HCT116 (cell line): ENCODE results near the gene GUCY2D. TPM values are rescaled to one million over a fixed set of nuclear protein-coding genes. Genes with fewer than 3 reads are reported as not detected.

ENCODE experiments used
- ATAC-seq: fragments of 200-7000 bp; cut with Tn5 transposase; 2 replicates; pipeline ENCODE4 v1.9.1; 2020; ENCODE audit warnings: mild to moderate bottlenecking, moderate library complexity
- BruUV-seq: library from RNA; stranded (reverse); fragments of 400-500 nt; replicated peaks from 2 replicates; lab custom pipeline; 2021; lab: Mats Ljungman, UMichigan
- CTCF ChIA-PET: fragments of 300-600 bp; sonication (Branson Sonifier 250); formaldehyde crosslinking; loops from one replicate; lab custom pipeline; 2021; ENCODE audit warnings: antibody characterized with exemption; lab: Charles Lee
- POLR2A ChIA-PET: fragments of 300-600, 350-600 bp; sonication (Branson Sonifier 250); formaldehyde crosslinking; loops from one replicate; lab custom pipeline; 2021; ENCODE audit warnings: antibody characterized with exemption; lab: Charles Lee
- RAD21 ChIA-PET, 2 experiments: fragments of 300-600 bp; sonication (Branson Sonifier 250); formaldehyde crosslinking; loops; one replicate each; lab custom pipeline; 2023; ENCODE audit warnings: low total read pairs in 2 of 2; ENCODE audit not compliant: uncharacterized antibody in 2 of 2, unreplicated experiment in 2 of 2, low non-redundant PET in 1 of 2; lab: Charles Lee
- DNase-seq: peaks from one replicate; pipeline ENCODE4 v3.0.0-alpha.2; 2010; ENCODE audit warnings: low read depth, low spot score
- H2AFZ ChIP-seq: fragments of 200-600 bp; shearing (Covaris generic), sonication (generic); 2 replicates; pipeline ENCODE4 v1.6.1; 2017; ENCODE audit warnings: low read depth, mixed run types, mixed read lengths, antibody characterized with exemption, low read length; ENCODE audit not compliant: poor library complexity, severe bottlenecking
- H3K27ac ChIP-seq: 2 replicates; pipeline ENCODE4 v1.5.1; 2012; ENCODE audit warnings: low read depth, low read length
- H3K27me3 ChIP-seq: fragments of 200-600 bp; sonication (generic); 2 replicates; pipeline ENCODE4 v1.6.1; 2016; ENCODE audit warnings: mixed run types, low read length, mixed read lengths; ENCODE audit not compliant: insufficient read depth
- H3K36me3 ChIP-seq, 2 experiments: fragments of 200-500 bp in 1 of 2; fragments of 200-600 bp in 1 of 2; sonication (Bioruptor generic) in 1 of 2; sonication (generic) in 1 of 2; 2 replicates each; pipeline versions ENCODE4 v1.5.1 to v1.6.1; 2014 to 2016; ENCODE audit warnings: low read length in 2 of 2, inconsistent platforms in 1 of 2, mixed read lengths in 1 of 2, mixed run types in 1 of 2; ENCODE audit not compliant: insufficient read depth in 2 of 2, control insufficient read depth in 1 of 2
- H3K4me1 ChIP-seq, 2 experiments: fragments of 200-600 bp in 1 of 2; sonication (generic) in 1 of 2; 2 replicates each; pipeline versions ENCODE4 v1.5.1 to v1.6.1; 2012 to 2017; ENCODE audit warnings: low read length in 2 of 2, inconsistent platforms in 1 of 2, mild to moderate bottlenecking in 1 of 2, mixed read lengths in 1 of 2, mixed run types in 1 of 2, moderate library complexity in 1 of 2; ENCODE audit not compliant: insufficient read depth in 2 of 2, control insufficient read depth in 1 of 2
- H3K4me2 ChIP-seq: fragments of 200-600 bp; sonication (generic); 2 replicates; pipeline ENCODE4 v1.6.1; 2017; ENCODE audit warnings: mixed run types, low read length, mixed read lengths
- H3K4me3 ChIP-seq, 2 experiments: fragments of 200-600 bp in 1 of 2; sonication (generic) in 1 of 2; replicated peaks in 1 of 2; 2 replicates each; pipeline ENCODE4 v1.5.1; 2011 to 2016; ENCODE audit warnings: low read length in 2 of 2, control low read depth in 1 of 2, low read depth in 1 of 2, mild to moderate bottlenecking in 1 of 2, mixed read lengths in 1 of 2, mixed run types in 1 of 2
- H3K79me2 ChIP-seq: fragments of 200-600 bp; sonication (generic); 2 replicates; pipeline ENCODE4 v1.6.1; 2017; ENCODE audit warnings: mild to moderate bottlenecking, mixed run types, low read length, moderate library complexity, mixed read lengths; ENCODE audit not compliant: insufficient read depth
- H3K9ac ChIP-seq: fragments of 200-600 bp; sonication (generic); 2 replicates; pipeline ENCODE4 v1.6.1; 2016; ENCODE audit warnings: low read length, mixed read lengths
- H3K9me2 ChIP-seq: fragments of 200-600 bp; sonication (generic), shearing (Covaris generic); 2 replicates; pipeline ENCODE4 v1.6.1; 2017; ENCODE audit warnings: mixed run types, mild to moderate bottlenecking, moderate library complexity; ENCODE audit not compliant: insufficient read depth
- H3K9me3 ChIP-seq, 2 experiments: fragments of 200-500 bp in 1 of 2; fragments of 200-600 bp in 1 of 2; sonication (Bioruptor generic) in 1 of 2; sonication (generic) in 1 of 2; 2 replicates each; pipeline ENCODE4 v1.6.1; 2014 to 2017; ENCODE audit warnings: low read length in 2 of 2, mixed read lengths in 2 of 2, inconsistent platforms in 1 of 2, low read depth in 1 of 2, mild to moderate bottlenecking in 1 of 2, mixed run types in 1 of 2, moderate library complexity in 1 of 2; ENCODE audit not compliant: control insufficient read depth in 1 of 2, insufficient read depth in 1 of 2
- H4K20me1 ChIP-seq: fragments of 200-600 bp; sonication (generic), shearing (Covaris generic); 2 replicates; pipeline ENCODE4 v1.6.1; 2017; ENCODE audit warnings: mixed run types, mild to moderate bottlenecking, moderate library complexity; ENCODE audit not compliant: insufficient read depth
- CEBPB ChIP-seq: IDR thresholded peaks from 2 replicates; pipeline ENCODE4 v1.6.1; 2012; ENCODE audit warnings: low read depth
- EGR1 ChIP-seq: IDR thresholded peaks from 2 replicates; pipeline ENCODE4 v1.6.1; 2012; ENCODE audit warnings: low read depth
- ELF1 ChIP-seq: IDR thresholded peaks from 2 replicates; pipeline ENCODE4 v1.6.1; 2012; ENCODE audit warnings: low read depth, borderline replicate concordance
- EZH2 ChIP-seq: fragments of 200-600 bp; sonication (generic); IDR thresholded peaks from 2 replicates; pipeline ENCODE4 v1.6.1; 2017; ENCODE audit warnings: antibody characterized with exemption, mixed run types
- EZH2phosphoT487 ChIP-seq: fragments of 200-600 bp; IDR thresholded peaks from 2 replicates; pipeline ENCODE4 v1.6.1; 2018; ENCODE audit warnings: antibody characterized with exemption, borderline replicate concordance
- FOSL1 ChIP-seq: IDR thresholded peaks from 2 replicates; pipeline ENCODE4 v1.6.1; 2012; ENCODE audit warnings: low read depth
- JUND ChIP-seq: IDR thresholded peaks from 2 replicates; pipeline ENCODE4 v1.6.1; 2012
- RAD21 ChIP-seq: IDR thresholded peaks from 2 replicates; pipeline ENCODE4 v1.6.1; 2012; ENCODE audit warnings: low read depth, mild to moderate bottlenecking
- SIN3A ChIP-seq: IDR thresholded peaks from 2 replicates; pipeline ENCODE4 v1.6.1; 2012; ENCODE audit warnings: low read depth
- SP1 ChIP-seq: IDR thresholded peaks from 2 replicates; pipeline ENCODE4 v1.6.1; 2012; ENCODE audit warnings: low read depth
- SRF ChIP-seq: IDR thresholded peaks from 2 replicates; pipeline ENCODE4 v1.6.1; 2012; ENCODE audit warnings: low read depth
- TCF7L2 ChIP-seq: IDR thresholded peaks from 2 replicates; pipeline ENCODE4 v1.7.0; 2011; ENCODE audit warnings: borderline replicate concordance, inconsistent platforms; ENCODE audit not compliant: insufficient read depth, insufficient read length; ENCODE audit errors: extremely low read depth
- YY1 ChIP-seq: IDR thresholded peaks from 2 replicates; pipeline ENCODE4 v1.6.1; 2011; ENCODE audit warnings: low read length, low read depth, moderate library complexity, mild to moderate bottlenecking; ENCODE audit not compliant: insufficient replicate concordance; ENCODE audit errors: extremely low read depth
- ZFX ChIP-seq: fragments of 450-650 bp; IDR thresholded peaks from 2 replicates; pipeline ENCODE4 v1.6.1; 2017
- intact Hi-C: fragments of 100-400 bp; cut with micrococcal nuclease; formaldehyde crosslinking; loops from 2 replicates; pipeline ENCODE4 v1.10.0; 2022
- total RNA-seq: library from RNA; stranded (reverse); gene quantifications from one replicate; pipeline ENCODE4 v1.2.1, GENCODE V29; 2021; ENCODE audit not compliant: unreplicated experiment
- TF ChIP-seq, protein P1 (sequence below), 3 experiments: fragments of 200-600 bp in 1 of 3; sonication (generic) in 1 of 3; IDR thresholded peaks in 2 of 3; conservative IDR thresholded peaks in 1 of 3; 2 replicates each; pipeline ENCODE4 v1.5.1; 2012 to 2017; ENCODE audit warnings: low read depth in 2 of 3, low read length in 2 of 3, antibody characterized with exemption in 1 of 3, borderline replicate concordance in 1 of 3, control low read depth in 1 of 3, mild to moderate bottlenecking in 1 of 3, mixed read lengths in 1 of 3, mixed run types in 1 of 3, moderate library complexity in 1 of 3; ENCODE audit not compliant: insufficient read depth in 1 of 3
- TF ChIP-seq, protein P2 (sequence below): IDR thresholded peaks from 2 replicates; pipeline ENCODE4 v1.6.1; 2011; ENCODE audit warnings: mild to moderate bottlenecking, low read length, moderate library complexity; ENCODE audit not compliant: insufficient replicate concordance; ENCODE audit errors: extremely low read depth
- TF ChIP-seq, protein P3 (sequence below): IDR thresholded peaks from 2 replicates; pipeline ENCODE4 v1.6.1; 2012
- TF ChIP-seq, protein P4 (sequence below): IDR thresholded peaks from 2 replicates; pipeline ENCODE4 v1.6.1; 2012

Gene GUCY2D
- total RNA-seq, 1 experiment from 2014 or later = 1.4 TPM

DNA sequence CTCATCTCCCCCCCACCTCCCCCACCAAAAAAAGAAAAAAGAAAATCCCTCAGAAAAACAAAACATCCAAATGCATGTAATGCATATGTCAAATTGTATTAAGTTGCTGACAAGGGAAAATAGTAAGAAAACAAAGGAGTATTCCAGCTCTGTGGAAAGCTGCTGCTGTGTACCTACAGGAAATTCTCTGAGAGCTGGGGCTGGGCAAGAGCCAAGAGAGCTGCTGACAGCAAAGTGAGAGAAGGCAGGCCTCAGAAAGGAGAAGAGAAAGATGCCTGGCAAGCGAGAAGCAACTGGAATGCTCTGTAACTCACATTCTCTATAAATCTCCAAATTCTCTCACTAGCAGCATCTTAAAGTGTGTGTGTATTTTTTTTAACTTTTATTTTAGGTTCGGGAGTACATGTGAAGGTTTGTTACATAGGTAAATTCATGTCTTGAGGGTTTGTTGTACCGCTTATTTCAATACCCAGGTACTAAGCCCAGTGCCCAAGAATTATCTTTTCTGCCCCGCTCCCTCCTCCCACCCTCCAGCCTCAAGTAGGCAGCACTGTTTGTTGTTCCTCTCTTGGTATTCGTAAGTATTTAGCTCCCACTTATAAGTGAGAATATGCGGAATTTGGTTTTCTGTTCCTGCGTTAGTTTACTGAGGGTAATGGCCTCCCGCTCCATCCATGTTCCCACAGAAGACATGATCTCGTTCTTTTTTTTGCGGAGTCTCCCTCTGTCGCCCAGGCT is 46.0 kb upstream of the GUCY2D start (continued):
- TF ChIP-seq SRF (no peak), SP1 (no peak), EZH2 (no peak), CEBPB (no peak), ZFX (no peak), EGR1 (no peak), SIN3A (no peak), JUND (no peak)

DNA sequence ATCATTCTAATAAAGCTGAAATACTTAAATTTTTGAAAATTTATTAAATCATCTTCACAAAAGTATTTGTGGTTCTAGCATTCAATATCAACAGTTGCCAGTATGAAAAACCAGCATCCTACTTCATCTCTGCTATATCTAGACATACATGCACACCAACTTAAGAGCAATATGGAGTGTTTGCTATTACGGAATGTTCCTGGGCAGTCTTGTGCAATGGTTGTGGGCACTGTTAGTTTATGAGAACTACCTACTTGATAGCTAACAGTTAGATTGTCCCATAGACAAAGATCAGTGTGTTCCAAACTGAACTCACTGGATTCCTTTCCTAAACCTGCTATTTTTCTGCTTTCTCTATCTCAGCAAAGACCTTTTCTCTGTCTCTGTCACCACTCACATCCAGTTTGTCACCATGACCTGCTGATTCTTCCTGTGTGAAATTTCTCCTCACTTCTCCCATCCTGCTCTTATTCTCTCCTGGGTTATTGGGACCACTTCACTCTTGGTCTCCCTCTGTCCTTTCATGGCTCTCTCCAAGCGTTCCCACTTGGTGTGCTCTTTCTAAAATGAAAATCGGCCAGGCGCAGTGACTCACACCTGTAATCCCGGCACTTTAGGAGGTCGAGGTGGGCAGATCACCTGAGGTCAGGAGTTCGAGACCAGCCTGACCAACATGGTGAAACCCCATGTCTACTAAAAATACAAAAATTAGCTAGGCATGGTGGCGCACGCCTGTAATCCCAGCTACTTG is 42.7 kb upstream of the GUCY2D start:
- Histone ChIP-seq H3K79me2 (no peaks in the 10 kb centered on the region), H3K9me2 (no peaks in the 10 kb centered on the region), H3K4me3 (no peak overlapping the region), H3K9me3 (no peaks in the 10 kb centered on the region), H3K4me2 (no peak overlapping the region), H3K27me3 (no peaks in the 10 kb centered on the region), H3K4me1 (no peaks in the 10 kb centered on the region), H3K27ac (no peak overlapping the region), H4K20me1 (no peaks in the 10 kb centered on the region), H3K36me3 (no peaks in the 10 kb centered on the region), H3K9ac (no peak overlapping the region), H2AFZ (no peak overlapping the region)
- ATAC-seq (no peak), DNase-seq (no peak)
- no TSS peak for BruUV-seq
- ChIA-PET POLR2A (no interaction called here), RAD21 (no interaction called here), CTCF (no interaction called here)
- intact Hi-C loops = no loop called here
- TF ChIP-seq SIN3A = no peak
- no peak for TF ChIP-seq ELF1
- TF ChIP-seq TCF7L2 = no peak
- no peak for TF ChIP-seq YY1
- TF ChIP-seq, protein P1, sequence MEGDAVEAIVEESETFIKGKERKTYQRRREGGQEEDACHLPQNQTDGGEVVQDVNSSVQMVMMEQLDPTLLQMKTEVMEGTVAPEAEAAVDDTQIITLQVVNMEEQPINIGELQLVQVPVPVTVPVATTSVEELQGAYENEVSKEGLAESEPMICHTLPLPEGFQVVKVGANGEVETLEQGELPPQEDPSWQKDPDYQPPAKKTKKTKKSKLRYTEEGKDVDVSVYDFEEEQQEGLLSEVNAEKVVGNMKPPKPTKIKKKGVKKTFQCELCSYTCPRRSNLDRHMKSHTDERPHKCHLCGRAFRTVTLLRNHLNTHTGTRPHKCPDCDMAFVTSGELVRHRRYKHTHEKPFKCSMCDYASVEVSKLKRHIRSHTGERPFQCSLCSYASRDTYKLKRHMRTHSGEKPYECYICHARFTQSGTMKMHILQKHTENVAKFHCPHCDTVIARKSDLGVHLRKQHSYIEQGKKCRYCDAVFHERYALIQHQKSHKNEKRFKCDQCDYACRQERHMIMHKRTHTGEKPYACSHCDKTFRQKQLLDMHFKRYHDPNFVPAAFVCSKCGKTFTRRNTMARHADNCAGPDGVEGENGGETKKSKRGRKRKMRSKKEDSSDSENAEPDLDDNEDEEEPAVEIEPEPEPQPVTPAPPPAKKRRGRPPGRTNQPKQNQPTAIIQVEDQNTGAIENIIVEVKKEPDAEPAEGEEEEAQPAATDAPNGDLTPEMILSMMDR (IDR thresholded peaks at IDR 0.05 in 2 of 3, conservative IDR thresholded peaks at IDR 0.05 in 1 of 3; ENCODE audit: borderline replicate concordance in 1 of 3, insufficient read depth in 1 of 3, low read depth in 2 of 3, low read length in 2 of 3) = no peak
- TF ChIP-seq, protein P2, sequence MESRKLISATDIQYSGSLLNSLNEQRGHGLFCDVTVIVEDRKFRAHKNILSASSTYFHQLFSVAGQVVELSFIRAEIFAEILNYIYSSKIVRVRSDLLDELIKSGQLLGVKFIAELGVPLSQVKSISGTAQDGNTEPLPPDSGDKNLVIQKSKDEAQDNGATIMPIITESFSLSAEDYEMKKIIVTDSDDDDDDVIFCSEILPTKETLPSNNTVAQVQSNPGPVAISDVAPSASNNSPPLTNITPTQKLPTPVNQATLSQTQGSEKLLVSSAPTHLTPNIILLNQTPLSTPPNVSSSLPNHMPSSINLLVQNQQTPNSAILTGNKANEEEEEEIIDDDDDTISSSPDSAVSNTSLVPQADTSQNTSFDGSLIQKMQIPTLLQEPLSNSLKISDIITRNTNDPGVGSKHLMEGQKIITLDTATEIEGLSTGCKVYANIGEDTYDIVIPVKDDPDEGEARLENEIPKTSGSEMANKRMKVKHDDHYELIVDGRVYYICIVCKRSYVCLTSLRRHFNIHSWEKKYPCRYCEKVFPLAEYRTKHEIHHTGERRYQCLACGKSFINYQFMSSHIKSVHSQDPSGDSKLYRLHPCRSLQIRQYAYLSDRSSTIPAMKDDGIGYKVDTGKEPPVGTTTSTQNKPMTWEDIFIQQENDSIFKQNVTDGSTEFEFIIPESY = no peak
- TF ChIP-seq, protein P3, sequence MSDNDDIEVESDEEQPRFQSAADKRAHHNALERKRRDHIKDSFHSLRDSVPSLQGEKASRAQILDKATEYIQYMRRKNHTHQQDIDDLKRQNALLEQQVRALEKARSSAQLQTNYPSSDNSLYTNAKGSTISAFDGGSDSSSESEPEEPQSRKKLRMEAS = no peak
- TF ChIP-seq SP1 = no peak
- TF ChIP-seq ZFX = no peak
- TF ChIP-seq, protein P4, sequence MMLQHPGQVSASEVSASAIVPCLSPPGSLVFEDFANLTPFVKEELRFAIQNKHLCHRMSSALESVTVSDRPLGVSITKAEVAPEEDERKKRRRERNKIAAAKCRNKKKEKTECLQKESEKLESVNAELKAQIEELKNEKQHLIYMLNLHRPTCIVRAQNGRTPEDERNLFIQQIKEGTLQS = no peak
- no peak for TF ChIP-seq EZH2phosphoT487
- TF ChIP-seq RAD21 = no peak
- no peak for TF ChIP-seq FOSL1
